GM12801 (cell line): ENCODE results near the gene EFNA4.

Source experiments
- TF ChIP-seq, protein P1 (sequence below): IDR thresholded peaks from one replicate; pipeline ENCODE4 v1.5.1; 2011; ENCODE audit warnings: control low read depth; ENCODE audit not compliant: insufficient read length; ENCODE audit errors: extremely low read depth

EFNA4 gene

DNA sequence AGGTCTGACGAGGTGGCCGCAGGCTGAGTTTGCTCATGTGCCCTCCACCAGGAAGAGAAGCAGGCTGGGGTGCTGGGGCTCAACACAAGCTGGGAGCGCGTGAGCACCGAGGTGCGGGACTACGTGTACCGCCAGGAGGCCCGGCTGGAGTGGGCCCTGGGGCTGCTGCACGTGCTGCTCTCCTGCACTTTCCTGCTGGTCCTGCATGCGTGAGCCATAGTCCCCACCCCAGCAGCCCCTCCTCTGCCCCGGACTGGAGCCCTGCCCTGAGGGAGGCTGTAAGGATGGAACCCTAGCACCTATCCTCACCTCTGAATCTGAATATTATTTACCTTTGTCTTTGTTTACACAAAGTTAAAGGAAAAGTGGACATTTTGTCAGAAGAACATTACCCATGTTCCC is 20.2 kb upstream of the EFNA4 start:
- TF ChIP-seq, protein P1, sequence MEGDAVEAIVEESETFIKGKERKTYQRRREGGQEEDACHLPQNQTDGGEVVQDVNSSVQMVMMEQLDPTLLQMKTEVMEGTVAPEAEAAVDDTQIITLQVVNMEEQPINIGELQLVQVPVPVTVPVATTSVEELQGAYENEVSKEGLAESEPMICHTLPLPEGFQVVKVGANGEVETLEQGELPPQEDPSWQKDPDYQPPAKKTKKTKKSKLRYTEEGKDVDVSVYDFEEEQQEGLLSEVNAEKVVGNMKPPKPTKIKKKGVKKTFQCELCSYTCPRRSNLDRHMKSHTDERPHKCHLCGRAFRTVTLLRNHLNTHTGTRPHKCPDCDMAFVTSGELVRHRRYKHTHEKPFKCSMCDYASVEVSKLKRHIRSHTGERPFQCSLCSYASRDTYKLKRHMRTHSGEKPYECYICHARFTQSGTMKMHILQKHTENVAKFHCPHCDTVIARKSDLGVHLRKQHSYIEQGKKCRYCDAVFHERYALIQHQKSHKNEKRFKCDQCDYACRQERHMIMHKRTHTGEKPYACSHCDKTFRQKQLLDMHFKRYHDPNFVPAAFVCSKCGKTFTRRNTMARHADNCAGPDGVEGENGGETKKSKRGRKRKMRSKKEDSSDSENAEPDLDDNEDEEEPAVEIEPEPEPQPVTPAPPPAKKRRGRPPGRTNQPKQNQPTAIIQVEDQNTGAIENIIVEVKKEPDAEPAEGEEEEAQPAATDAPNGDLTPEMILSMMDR, result no peak

DNA sequence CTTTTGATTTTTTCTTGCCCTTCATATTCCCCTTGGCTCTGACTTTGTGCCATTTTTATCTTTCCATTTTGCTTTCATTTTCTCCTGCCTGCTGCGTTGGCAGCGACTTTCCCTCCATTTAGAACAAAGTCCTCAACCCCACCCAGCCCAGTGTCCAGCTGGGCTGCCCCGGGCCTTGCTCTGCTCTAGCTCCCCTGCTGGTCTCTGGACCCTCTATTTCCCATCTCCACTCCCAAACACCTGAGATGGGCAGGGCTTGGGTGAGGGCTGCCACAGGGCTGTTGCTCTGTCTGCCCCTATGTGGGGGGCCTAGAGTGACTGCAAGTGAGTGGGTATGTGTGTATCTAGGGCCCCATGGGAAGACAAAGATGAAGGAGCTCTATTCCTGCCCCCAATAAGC is 19.7 kb upstream of the EFNA4 start:
- TF ChIP-seq, protein P1, result no peak

DNA sequence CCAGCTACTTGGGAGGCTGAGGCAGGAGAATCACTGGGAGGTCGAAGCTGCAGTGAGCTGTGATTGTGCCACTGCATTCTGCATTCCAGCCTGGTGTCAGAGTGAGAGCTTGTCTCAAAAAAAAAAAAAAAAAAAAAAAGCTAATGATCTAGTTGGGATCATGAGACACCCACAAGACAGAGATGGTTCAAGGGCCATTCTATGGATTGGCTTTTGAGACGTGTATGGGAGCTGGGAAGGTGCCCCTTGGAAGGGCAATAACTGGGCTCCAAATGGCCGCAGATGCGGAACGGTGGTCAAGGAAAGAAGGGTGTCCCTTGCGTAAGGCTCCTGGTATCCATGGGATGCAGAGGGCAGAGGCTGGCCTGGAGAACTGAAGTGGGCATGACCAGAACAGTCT is 19.2 kb upstream of the EFNA4 start:
- TF ChIP-seq, protein P1, result no peak

GRCh38 chr1:155044812-155045657 is 18.5 kb upstream of the EFNA4 start:
- TF ChIP-seq, protein P1, result no peak

- TF ChIP-seq, protein P1, result no peak
These were observed 14.8 kb upstream of the EFNA4 start for GRCh38 chr1:155048449-155049334.

- TF ChIP-seq, protein P1, result no peak
These were observed 13.6 kb upstream of the EFNA4 start for GRCh38 chr1:155049651-155050559.
